ENCODE data around the gene UBE2L5. TPM values are rescaled to one million over a fixed set of nuclear protein-coding genes. Genes with fewer than 3 reads are reported as not detected.
A peak's percentile ranks its signal among the peaks of the same experiment; 100 is the strongest.
"Not testable (repeated sequence)": the region's sequence is repeated elsewhere in the genome, so short reads cannot be mapped to it uniquely, and the experiment has no call there.

The UBE2L5 gene
- total and polyA plus RNA-seq, 2 experiments from 2014 or later: not detected

GRCh38 chr13:30451476-30451875 is 29.2 kb downstream of the UBE2L5 start:
- not testable (repeated sequence) for H3F3A ChIP-seq (replicated peaks; ENCODE audit: low read depth); H2AFZ ChIP-seq; H3K27me3 ChIP-seq (ENCODE audit: insufficient read depth); H4K20me1 ChIP-seq (replicated peaks; ENCODE audit: insufficient read depth); H3K4me2 ChIP-seq; H3K4me3 ChIP-seq; H3K4me3 Mint-ChIP-seq; ATAC-seq; H3K27ac Mint-ChIP-seq; H3K4me1 Mint-ChIP-seq; H3K27ac ChIP-seq (ENCODE audit: low read depth); DNase-seq (ENCODE audit: low spot score); H3K36me3 ChIP-seq (ENCODE audit: insufficient read depth); H3K4me1 ChIP-seq (ENCODE audit: insufficient read depth); H3K9me3 Mint-ChIP-seq; H3K79me2 ChIP-seq (replicated peaks; ENCODE audit: insufficient read depth); H3K9me2 ChIP-seq (ENCODE audit: insufficient read depth); H3K36me3 Mint-ChIP-seq (ENCODE audit: low read depth); H3K27me3 Mint-ChIP-seq (ENCODE audit: insufficient read depth, low read depth, poor library complexity)

DNA sequence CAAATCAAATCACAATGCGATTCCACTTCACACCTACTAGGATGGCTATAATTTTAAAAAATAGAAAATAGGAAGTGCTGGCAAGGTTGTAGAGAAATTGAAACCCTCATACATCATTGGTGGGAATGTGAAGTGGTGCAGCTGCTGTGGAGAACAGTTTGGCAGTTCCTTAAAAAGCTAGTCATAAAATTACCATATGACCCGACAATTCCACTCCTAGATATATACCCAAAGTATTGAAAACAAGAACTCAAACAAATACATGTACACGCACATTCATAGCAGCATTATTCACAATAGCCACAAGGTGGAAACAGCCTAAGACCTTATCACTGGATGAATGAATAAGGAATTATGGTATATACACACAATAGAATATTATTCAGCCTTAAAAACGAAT is 31.4 kb downstream of the UBE2L5 start:
- Mint-ChIP-seq H3K36me3 (ENCODE audit: low read depth) (peaks cover 5% of the 10 kb centered on the region; the same call in 2 of the 3 replicates), H3K27me3 (ENCODE audit: insufficient read depth, low read depth, poor library complexity) (no peaks in the 10 kb centered on the region), H3K4me1 (no peaks in the 10 kb centered on the region), H3K27ac (no peak overlapping the region), H3K9me3 (no peaks in the 10 kb centered on the region), H3K4me3 (no peak overlapping the region)
- H3K36me3 ChIP-seq (ENCODE audit: insufficient read depth): no peaks in the 10 kb centered on the region
- no peak overlapping the region for H3K4me2 ChIP-seq
- H2AFZ ChIP-seq: no peak overlapping the region
- DNase-seq (ENCODE audit: low spot score) (no peak), ATAC-seq (no peak)
- no peak for TF ChIP-seq EZH2phosphoT487 (IDR thresholded peaks at IDR 0.05; ENCODE audit: unreplicated experiment)
- TF ChIP-seq, protein P1, sequence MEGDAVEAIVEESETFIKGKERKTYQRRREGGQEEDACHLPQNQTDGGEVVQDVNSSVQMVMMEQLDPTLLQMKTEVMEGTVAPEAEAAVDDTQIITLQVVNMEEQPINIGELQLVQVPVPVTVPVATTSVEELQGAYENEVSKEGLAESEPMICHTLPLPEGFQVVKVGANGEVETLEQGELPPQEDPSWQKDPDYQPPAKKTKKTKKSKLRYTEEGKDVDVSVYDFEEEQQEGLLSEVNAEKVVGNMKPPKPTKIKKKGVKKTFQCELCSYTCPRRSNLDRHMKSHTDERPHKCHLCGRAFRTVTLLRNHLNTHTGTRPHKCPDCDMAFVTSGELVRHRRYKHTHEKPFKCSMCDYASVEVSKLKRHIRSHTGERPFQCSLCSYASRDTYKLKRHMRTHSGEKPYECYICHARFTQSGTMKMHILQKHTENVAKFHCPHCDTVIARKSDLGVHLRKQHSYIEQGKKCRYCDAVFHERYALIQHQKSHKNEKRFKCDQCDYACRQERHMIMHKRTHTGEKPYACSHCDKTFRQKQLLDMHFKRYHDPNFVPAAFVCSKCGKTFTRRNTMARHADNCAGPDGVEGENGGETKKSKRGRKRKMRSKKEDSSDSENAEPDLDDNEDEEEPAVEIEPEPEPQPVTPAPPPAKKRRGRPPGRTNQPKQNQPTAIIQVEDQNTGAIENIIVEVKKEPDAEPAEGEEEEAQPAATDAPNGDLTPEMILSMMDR (conservative IDR thresholded peaks at IDR 0.05; ENCODE audit: low read depth in 2 of 2): peak in 1 of 2 experiments; percentile 1; a peak in 1 of 4 replicates
- no peaks in the 10 kb centered on the region for H3K27me3 ChIP-seq (ENCODE audit: insufficient read depth)
- H3K79me2 ChIP-seq (replicated peaks; ENCODE audit: insufficient read depth): no peaks in the 10 kb centered on the region
- H3K9me2 ChIP-seq (ENCODE audit: insufficient read depth): no peaks in the 10 kb centered on the region
- no peaks in the 10 kb centered on the region for H3K4me1 ChIP-seq (ENCODE audit: insufficient read depth)
- H3K4me3 ChIP-seq: no peak overlapping the region
- H4K20me1 ChIP-seq (replicated peaks; ENCODE audit: insufficient read depth): no peaks in the 10 kb centered on the region
- no peak overlapping the region for H3K27ac ChIP-seq (ENCODE audit: low read depth)
- H3F3A ChIP-seq (replicated peaks; ENCODE audit: low read depth): 0 out of 2 replicates have a peak, but pooled peaks cover 5% of the 10 kb centered on the region

DNA sequence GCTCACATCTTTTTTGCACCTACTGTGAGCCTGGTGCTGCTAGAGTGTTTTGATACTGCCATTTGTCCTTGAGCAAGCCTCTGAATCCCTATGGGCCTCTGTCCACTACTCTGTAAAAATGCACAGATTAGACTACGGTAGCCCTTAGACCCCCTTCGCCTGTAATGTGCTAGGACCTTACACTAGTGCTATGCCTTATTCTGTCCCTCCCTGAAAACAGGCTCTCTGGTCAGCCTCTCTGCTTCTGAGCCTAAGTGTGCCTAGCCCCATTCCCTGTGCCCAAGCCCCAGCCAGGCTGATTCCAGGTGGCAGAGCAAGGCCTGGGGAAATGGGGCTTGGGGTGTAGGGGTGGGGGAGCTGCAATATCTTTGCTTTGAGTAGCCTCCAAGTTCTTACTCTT is 32.7 kb downstream of the UBE2L5 start:
- no peaks in the 10 kb centered on the region for H3K9me2 ChIP-seq (ENCODE audit: insufficient read depth)
- TF ChIP-seq EZH2 (IDR thresholded peaks at IDR 0.05; ENCODE audit: low read depth, unreplicated experiment) (no peak), ZNF331 (CRISPR knock-in tag; IDR thresholded peaks at IDR 0.05; ENCODE audit: low read depth) (no peak), CREB1 (CRISPR knock-in tag; IDR thresholded peaks at IDR 0.05; ENCODE audit: low read depth) (no peak), ETS1 (IDR thresholded peaks at IDR 0.05) (no peak), STAT1 (IDR thresholded peaks at IDR 0.05; ENCODE audit: unreplicated experiment) (no peak), POLR2AphosphoS5 (IDR thresholded peaks at IDR 0.05; ENCODE audit: low read depth) (no peak)
- TF ChIP-seq, protein P2, sequence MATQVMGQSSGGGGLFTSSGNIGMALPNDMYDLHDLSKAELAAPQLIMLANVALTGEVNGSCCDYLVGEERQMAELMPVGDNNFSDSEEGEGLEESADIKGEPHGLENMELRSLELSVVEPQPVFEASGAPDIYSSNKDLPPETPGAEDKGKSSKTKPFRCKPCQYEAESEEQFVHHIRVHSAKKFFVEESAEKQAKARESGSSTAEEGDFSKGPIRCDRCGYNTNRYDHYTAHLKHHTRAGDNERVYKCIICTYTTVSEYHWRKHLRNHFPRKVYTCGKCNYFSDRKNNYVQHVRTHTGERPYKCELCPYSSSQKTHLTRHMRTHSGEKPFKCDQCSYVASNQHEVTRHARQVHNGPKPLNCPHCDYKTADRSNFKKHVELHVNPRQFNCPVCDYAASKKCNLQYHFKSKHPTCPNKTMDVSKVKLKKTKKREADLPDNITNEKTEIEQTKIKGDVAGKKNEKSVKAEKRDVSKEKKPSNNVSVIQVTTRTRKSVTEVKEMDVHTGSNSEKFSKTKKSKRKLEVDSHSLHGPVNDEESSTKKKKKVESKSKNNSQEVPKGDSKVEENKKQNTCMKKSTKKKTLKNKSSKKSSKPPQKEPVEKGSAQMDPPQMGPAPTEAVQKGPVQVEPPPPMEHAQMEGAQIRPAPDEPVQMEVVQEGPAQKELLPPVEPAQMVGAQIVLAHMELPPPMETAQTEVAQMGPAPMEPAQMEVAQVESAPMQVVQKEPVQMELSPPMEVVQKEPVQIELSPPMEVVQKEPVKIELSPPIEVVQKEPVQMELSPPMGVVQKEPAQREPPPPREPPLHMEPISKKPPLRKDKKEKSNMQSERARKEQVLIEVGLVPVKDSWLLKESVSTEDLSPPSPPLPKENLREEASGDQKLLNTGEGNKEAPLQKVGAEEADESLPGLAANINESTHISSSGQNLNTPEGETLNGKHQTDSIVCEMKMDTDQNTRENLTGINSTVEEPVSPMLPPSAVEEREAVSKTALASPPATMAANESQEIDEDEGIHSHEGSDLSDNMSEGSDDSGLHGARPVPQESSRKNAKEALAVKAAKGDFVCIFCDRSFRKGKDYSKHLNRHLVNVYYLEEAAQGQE (IDR thresholded peaks at IDR 0.05; ENCODE audit: unreplicated experiment): no peak

More for the DNA sequence above, 32.7 kb downstream of the UBE2L5 start:
- Histone ChIP-seq H3K79me2 (replicated peaks; ENCODE audit: insufficient read depth) (no peaks in the 10 kb centered on the region), H3K27ac (ENCODE audit: low read depth) (no peak overlapping the region), H3K4me3 (no peak overlapping the region), H3K27me3 (ENCODE audit: insufficient read depth) (no peaks in the 10 kb centered on the region), H3K4me2 (no peak overlapping the region), H3K4me1 (ENCODE audit: insufficient read depth) (no peaks in the 10 kb centered on the region), H4K20me1 (replicated peaks; ENCODE audit: insufficient read depth) (no peaks in the 10 kb centered on the region), H3K36me3 (ENCODE audit: insufficient read depth) (no peaks in the 10 kb centered on the region), H2AFZ (no peak overlapping the region), H3F3A (replicated peaks; ENCODE audit: low read depth) (0 out of 2 replicates have a peak, but pooled peaks cover 8% of the 10 kb centered on the region)
- H3K27ac Mint-ChIP-seq: no peak overlapping the region
- H3K27me3 Mint-ChIP-seq (ENCODE audit: insufficient read depth, low read depth, poor library complexity): no peaks in the 10 kb centered on the region
- peak; percentile 25 for ATAC-seq
- H3K4me1 Mint-ChIP-seq: no peaks in the 10 kb centered on the region; the same call in 2 of the 3 replicates
- no peak for DNase-seq (ENCODE audit: low spot score)
- no peaks in the 10 kb centered on the region for H3K9me3 Mint-ChIP-seq
- H3K4me3 Mint-ChIP-seq: no peak overlapping the region
- peaks cover 17% of the 10 kb centered on the region; the same call in 2 of the 3 replicates for H3K36me3 Mint-ChIP-seq (ENCODE audit: low read depth)
